GM04504 (cell line): Measurements from ENCODE around the gene TPRG1.

ENCODE experiments used
- DNase-seq: peaks from one replicate; pipeline ENCODE4 v3.0.0-alpha.2; 2012; ENCODE audit warnings: low read depth

Gene TPRG1

GRCh38 chr3:189355481-189356201 lies 183.9 kb downstream of the TPRG1 start:
- no peak for DNase-seq

- DNase-seq: no peak
These were observed 188.5 kb downstream of the TPRG1 start for GRCh38 chr3:189360291-189360690.

- DNase-seq: no peak
These were observed 189.5 kb downstream of the TPRG1 start for GRCh38 chr3:189361103-189361835.

GRCh38 chr3:189363590-189364255 lies 192.0 kb downstream of the TPRG1 start:
- peak; percentile 13 for DNase-seq

- no peak for DNase-seq
These were observed 194.1 kb downstream of the TPRG1 start for GRCh38 chr3:189365609-189366564.

GRCh38 chr3:189368384-189368783 lies 196.6 kb downstream of the TPRG1 start:
- no peak for DNase-seq

- DNase-seq: no peak
These were observed 197.9 kb downstream of the TPRG1 start for GRCh38 chr3:189369636-189370035.

- DNase-seq: no peak
These were observed 200.5 kb downstream of the TPRG1 start for GRCh38 chr3:189372243-189372642.
